ENCODE data around the gene UST. TPM values are rescaled to one million over a fixed set of nuclear protein-coding genes. Genes with fewer than 3 reads are reported as not detected.

The UST gene
- total RNA-seq, 1 donor from 2014 or later = 17.1 TPM

- no peak for TF ChIP-seq CTCF (IDR thresholded peaks at IDR 0.05)
- Mint-ChIP-seq H3K4me3 (ENCODE audit: unreplicated experiment) (peak overlapping the region; percentile 29), H3K9me3 (ENCODE audit: low read depth) (no peaks in the 10 kb centered on the region), H3K27ac (ENCODE audit: unreplicated experiment) (peak overlapping the region; percentile 99), H3K27me3 (ENCODE audit: low read depth) (no peaks in the 10 kb centered on the region), H3K4me1 (ENCODE audit: low read depth) (peaks cover 63% of the 10 kb centered on the region), H3K36me3 (ENCODE audit: low read depth) (no peaks in the 10 kb centered on the region)
- no peak for DNase-seq (ENCODE audit: low spot score)
These were observed 222.2 kb downstream of the UST start for GRCh38 chr6:148968771-148969602.

- peak overlapping the region; percentile 99 for H3K27ac Mint-ChIP-seq (ENCODE audit: unreplicated experiment)
These were observed 222.8 kb downstream of the UST start for GRCh38 chr6:148969603-148970061.

GRCh38 chr6:148971031-148971927 lies 224.4 kb downstream of the UST start:
- no peak overlapping the region for H3K4me3 Mint-ChIP-seq (ENCODE audit: unreplicated experiment)
- H3K27me3 Mint-ChIP-seq (ENCODE audit: low read depth) = no peaks in the 10 kb centered on the region
- DNase-seq (ENCODE audit: low spot score) = no peak
- no peak overlapping the region for H3K27ac Mint-ChIP-seq (ENCODE audit: unreplicated experiment)
- no peaks in the 10 kb centered on the region for H3K36me3 Mint-ChIP-seq (ENCODE audit: low read depth)
- TF ChIP-seq CTCF (IDR thresholded peaks at IDR 0.05) = no peak
- peaks cover 63% of the 10 kb centered on the region for H3K4me1 Mint-ChIP-seq (ENCODE audit: low read depth)
- no peaks in the 10 kb centered on the region for H3K9me3 Mint-ChIP-seq (ENCODE audit: low read depth)

More at GRCh38 chr6:148969603-148970061, 222.8 kb downstream of the UST start:
- no peak for TF ChIP-seq CTCF (IDR thresholded peaks at IDR 0.05)
- H3K4me1 Mint-ChIP-seq (ENCODE audit: low read depth) = peaks cover 63% of the 10 kb centered on the region
- H3K36me3 Mint-ChIP-seq (ENCODE audit: low read depth) = no peaks in the 10 kb centered on the region
- H3K27me3 Mint-ChIP-seq (ENCODE audit: low read depth) = no peaks in the 10 kb centered on the region
- H3K9me3 Mint-ChIP-seq (ENCODE audit: low read depth) = no peaks in the 10 kb centered on the region
- peak overlapping the region; percentile 29 for H3K4me3 Mint-ChIP-seq (ENCODE audit: unreplicated experiment)
- no peak for DNase-seq (ENCODE audit: low spot score)

- H3K27me3 Mint-ChIP-seq (ENCODE audit: low read depth) = no peaks in the 10 kb centered on the region
- DNase-seq (ENCODE audit: low spot score) = no peak
These were observed 225.7 kb downstream of the UST start for GRCh38 chr6:148972481-148972880.

More at GRCh38 chr6:148972481-148972880, 225.7 kb downstream of the UST start:
- Mint-ChIP-seq H3K36me3 (ENCODE audit: low read depth) (no peaks in the 10 kb centered on the region), H3K27ac (ENCODE audit: unreplicated experiment) (no peak overlapping the region), H3K9me3 (ENCODE audit: low read depth) (no peaks in the 10 kb centered on the region), H3K4me3 (ENCODE audit: unreplicated experiment) (no peak overlapping the region), H3K4me1 (ENCODE audit: low read depth) (peaks cover 56% of the 10 kb centered on the region)
- TF ChIP-seq CTCF (IDR thresholded peaks at IDR 0.05) = no peak
